HG02970 (cell line): Measurements from ENCODE around the gene HRG.

ENCODE experiments used
- ATAC-seq: cut with Tn5 transposase; IDR thresholded peaks from one replicate; pipeline ENCODE4 v1.9.1; 2021; ENCODE audit warnings: mild to moderate bottlenecking, moderate library complexity, moderate number of reproducible peaks; ENCODE audit not compliant: unreplicated experiment, low FRiP score

The HRG gene

DNA sequence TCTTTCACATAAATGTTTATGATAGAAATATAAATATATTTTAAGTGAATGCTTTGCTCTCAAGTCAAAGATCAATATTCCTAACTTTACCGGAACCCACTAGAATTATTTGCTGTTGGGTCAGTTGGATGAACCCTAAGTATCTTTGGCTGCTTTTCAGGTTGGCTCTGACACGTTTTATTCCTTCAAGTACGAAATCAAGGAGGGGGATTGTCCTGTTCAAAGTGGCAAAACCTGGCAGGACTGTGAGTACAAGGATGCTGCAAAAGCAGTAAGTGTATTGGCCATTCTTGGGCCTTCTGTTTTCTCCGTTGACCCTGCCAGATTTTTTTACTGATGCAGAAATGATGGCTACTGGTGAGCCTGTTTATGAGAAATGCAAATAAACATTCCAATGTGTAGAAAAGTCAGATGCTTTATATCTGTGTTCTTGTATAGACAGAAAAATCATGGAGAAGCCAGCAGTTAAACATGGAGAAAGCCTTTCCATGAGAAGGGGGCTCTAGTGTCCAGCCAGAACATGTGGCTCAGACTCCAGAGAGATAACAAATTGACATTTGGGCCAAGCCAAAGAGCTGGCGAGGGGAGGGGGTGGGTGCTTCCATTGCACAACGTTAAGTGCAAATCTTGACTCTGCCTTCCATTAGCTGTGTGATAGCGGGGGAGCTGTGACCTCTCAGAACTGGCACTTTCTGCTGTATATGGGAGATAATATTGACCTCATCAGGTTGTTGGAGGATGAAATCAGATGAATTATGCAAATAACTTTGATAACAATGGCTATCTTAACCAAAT is 54.3 kb downstream of the HRG start:
- ATAC-seq, result no peak

DNA sequence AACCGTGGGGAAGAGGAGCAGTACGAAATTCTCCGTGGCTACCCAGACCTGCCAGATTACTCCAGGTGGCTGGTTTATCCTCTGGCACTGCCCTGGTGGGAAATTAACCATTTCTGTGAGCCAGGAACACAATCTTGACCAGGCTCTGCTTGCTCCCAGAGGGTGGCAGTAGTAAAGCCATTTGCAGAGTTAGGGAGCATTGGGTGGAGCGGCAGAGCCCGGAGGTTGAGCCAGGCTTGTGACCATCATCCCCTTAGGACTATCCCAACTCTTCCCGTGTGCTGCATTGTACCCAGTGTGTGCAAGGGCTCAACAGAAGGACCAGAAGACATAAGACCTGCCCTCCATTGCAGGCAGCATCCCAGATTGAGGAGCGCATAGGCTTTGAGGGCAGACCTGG is 56.6 kb downstream of the HRG start:
- no peak for ATAC-seq

DNA sequence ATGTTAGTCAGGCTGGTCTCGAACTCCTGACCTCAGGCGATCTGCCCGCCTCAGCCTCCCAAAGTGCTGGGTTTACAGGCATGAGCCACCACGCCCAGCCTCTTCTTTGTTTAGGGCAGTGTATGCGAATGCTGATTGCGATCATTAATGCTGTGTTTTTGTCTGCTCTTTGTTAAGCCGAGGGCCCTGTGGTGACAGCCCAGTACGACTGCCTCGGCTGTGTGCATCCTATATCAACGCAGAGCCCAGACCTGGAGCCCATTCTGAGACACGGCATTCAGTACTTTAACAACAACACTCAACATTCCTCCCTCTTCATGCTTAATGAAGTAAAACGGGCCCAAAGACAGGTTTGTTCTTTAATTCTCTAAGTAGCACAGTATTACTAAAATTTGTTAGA is 59.1 kb downstream of the HRG start:
- ATAC-seq, result no peak
